Mucosa of descending colon (tissue), 3 donors: ENCODE data around the gene POMGNT2. TPM values are rescaled to one million over a fixed set of nuclear protein-coding genes. Genes with fewer than 3 reads are reported as not detected.

Experiments
- ATAC-seq: fragments of 200-7000 bp; cut with Tn5 transposase; one replicate; pipeline ENCODE4 v1.9.1; 2020; ENCODE audit warnings: mild to moderate bottlenecking, moderate library complexity
- DNase-seq, 3 donors: peaks; one replicate each; pipeline ENCODE4 v3.0.0-alpha.2; 2020
- H3K36me3 ChIP-seq: fragments of 200-600 bp; one replicate; pipeline ENCODE4 v1.8.0; 2021; ENCODE audit warnings: low read depth, mild to moderate bottlenecking
- H3K4me1 ChIP-seq: fragments of 200-600 bp; one replicate; pipeline ENCODE4 v1.8.0; 2021; ENCODE audit warnings: low read depth, mild to moderate bottlenecking
- H3K4me3 ChIP-seq: fragments of 200-600 bp; one replicate; pipeline ENCODE4 v1.8.0; 2021; ENCODE audit warnings: mild to moderate bottlenecking
- H3K9me3 ChIP-seq: fragments of 200-600 bp; one replicate; pipeline ENCODE4 v1.8.0; 2021; ENCODE audit warnings: mild to moderate bottlenecking
- CTCF ChIP-seq: fragments of 200-600 bp; IDR thresholded peaks from one replicate; pipeline ENCODE4 v1.8.0; 2022; ENCODE audit warnings: antibody characterized with exemption, mild to moderate bottlenecking
- intact Hi-C, 2 donors: fragments of 100-400 bp; cut with DNase I in 1 of 2; cut with micrococcal nuclease in 1 of 2; formaldehyde crosslinking; loops; one replicate each; pipeline versions ENCODE4 v1.11.0 to v1.11.1; 2022; cut with DNase I, micrococcal nuclease
- total RNA-seq, 3 donors: library from RNA; stranded (reverse); fragmentation: NEBNext Ultra II Directional in 2 of 3; extraction: Animal tissue kit (Norgen Biotek cat#: 25700) in 2 of 3; gene quantifications; one replicate each; pipeline versions ENCODE4 v1.2.1 to v1.2.4, GENCODE V29; 2021 to 2023
- donor health status: DM: no; HTN: no; CAD: no; lungs with moderate emphysema.
- donor health status: DM: no; HTN: no; CAD: no.
- donor health status: DM: no; HTN: yes; CAD: no.

Gene POMGNT2
- total RNA-seq, 3 donors from 2014 or later: 2.8 to 12.6 (median 4.9) TPM

DNA sequence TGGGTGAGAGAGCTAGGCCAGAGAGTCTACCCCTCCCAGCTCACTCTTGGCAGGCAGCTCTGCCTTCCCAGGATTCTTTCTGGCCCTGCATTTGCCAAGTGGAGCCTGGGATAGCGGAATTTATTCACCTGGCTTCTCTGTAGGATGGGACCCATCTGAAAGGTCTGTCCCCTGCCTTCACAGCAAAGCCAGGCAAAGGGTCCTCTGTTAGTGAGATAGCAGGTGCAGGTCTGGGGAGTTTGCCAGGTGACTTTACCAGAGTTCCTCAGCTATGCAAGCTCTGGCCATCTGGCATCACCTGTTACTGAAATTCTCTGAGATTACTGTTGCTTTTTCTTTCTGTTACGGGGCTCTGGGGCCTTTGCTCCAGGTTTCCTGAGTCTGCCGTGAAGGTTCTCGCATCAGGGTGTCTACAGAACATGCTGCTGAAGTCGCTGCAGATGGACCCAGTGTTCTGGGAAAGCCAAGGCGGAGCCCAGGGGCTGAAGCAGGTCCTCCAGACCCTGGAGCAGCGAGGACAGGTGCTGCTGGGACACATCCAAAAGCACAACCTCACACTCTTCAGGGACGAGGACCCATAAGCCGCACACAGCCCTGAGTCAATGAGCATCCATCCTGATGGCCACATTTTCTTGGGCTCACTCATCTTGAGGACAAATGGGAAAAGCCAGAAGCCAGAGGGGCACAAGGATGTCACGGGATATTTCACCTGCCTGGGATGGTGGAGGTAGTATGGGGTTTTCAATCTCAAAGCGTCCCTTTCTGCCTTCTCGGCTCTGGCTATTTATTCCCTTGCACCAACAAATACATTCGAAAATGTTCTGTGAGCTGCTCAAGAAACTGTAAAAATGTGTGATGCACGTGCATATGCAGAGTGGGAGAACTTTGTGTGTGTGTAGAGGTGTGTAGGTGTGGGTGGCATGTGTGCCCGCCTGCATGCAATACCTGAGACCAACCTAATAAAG is 49.8 kb downstream of the POMGNT2 start:
- ATAC-seq: no peak
- no peak for DNase-seq
- intact Hi-C loops: no loop called here
- no peak for TF ChIP-seq CTCF
- Histone ChIP-seq H3K36me3 (no peaks in the 10 kb centered on the region), H3K9me3 (peaks cover 6% of the 10 kb centered on the region), H3K4me3 (no peak overlapping the region), H3K4me1 (no peaks in the 10 kb centered on the region)

DNA sequence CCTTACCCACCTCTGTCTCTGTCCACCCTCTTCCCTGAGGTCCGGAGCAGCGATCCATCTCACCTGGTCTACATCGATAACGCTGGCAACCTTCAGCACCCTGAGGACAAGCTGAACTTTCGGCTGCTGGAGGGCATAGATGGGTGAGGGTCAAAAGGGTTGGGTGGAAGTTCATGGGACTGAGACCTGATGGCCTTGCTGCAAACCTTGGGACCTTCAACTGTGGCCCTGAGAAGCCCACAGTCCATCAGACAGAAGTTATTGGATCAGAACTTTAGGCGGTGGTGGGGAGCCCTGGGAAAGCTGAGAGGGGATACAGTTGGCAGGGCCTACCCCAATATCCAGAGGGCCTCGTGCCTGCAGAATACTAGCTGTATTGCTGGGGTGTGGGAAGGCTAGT is 50.5 kb downstream of the POMGNT2 start:
- intact Hi-C loops: no loop called here
- no peak overlapping the region for H3K4me3 ChIP-seq
- DNase-seq (no peak), ATAC-seq (no peak)
- H3K4me1 ChIP-seq: no peaks in the 10 kb centered on the region
- peaks cover 10% of the 10 kb centered on the region for H3K9me3 ChIP-seq
- no peak for TF ChIP-seq CTCF
- H3K36me3 ChIP-seq: no peaks in the 10 kb centered on the region

DNA sequence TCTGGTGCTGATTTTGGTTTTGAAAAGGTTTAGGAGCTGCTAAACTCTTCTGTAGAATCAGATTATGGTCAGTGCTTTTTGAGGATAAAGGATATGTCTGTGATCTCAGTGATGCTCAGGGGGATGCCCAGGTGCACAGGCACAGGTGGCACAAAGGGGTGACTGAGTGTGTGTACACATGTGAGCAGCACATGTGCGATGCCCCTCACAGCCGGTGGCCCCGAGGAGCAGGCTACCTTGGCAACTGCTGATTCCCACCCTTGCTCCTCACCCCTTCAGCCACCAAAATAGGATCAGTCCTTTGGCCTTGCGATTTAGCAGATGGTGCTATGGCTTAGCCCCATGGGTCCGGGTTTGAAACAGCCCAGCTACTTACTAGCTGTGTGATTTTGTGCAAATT is 51.1 kb downstream of the POMGNT2 start:
- H3K4me3 ChIP-seq: no peak overlapping the region
- peaks cover 17% of the 10 kb centered on the region for H3K9me3 ChIP-seq
- no peaks in the 10 kb centered on the region for H3K4me1 ChIP-seq
- intact Hi-C loops: no loop called here
- DNase-seq: no peak
- no peak for ATAC-seq
- TF ChIP-seq CTCF: no peak
- H3K36me3 ChIP-seq: no peaks in the 10 kb centered on the region

GRCh38 chr3:43053291-43053690 is 52.6 kb downstream of the POMGNT2 start:
- no peak for DNase-seq
- H3K4me3 ChIP-seq: no peak overlapping the region
- no peaks in the 10 kb centered on the region for H3K4me1 ChIP-seq
- no peak for TF ChIP-seq CTCF
- H3K36me3 ChIP-seq: no peaks in the 10 kb centered on the region
- intact Hi-C loops: no loop called here
- ATAC-seq: no peak
- H3K9me3 ChIP-seq: peaks cover 25% of the 10 kb centered on the region

- no peak for TF ChIP-seq CTCF
- H3K4me3 ChIP-seq: no peak overlapping the region
- intact Hi-C loops: no loop called here
- no peaks in the 10 kb centered on the region for H3K36me3 ChIP-seq
- ATAC-seq (no peak), DNase-seq (no peak)
- H3K4me1 ChIP-seq: no peaks in the 10 kb centered on the region
- H3K9me3 ChIP-seq: peaks cover 54% of the 10 kb centered on the region
These were observed 57.4 kb downstream of the POMGNT2 start for GRCh38 chr3:43048470-43048869.
